Activated CD4-positive, alpha-beta T cell treated with anti-CD3 and anti-CD28 coated beads, Interleukin-2, amount 10 ng/mL, durations not matched to agents 7 days and 5 days (primary cell): ENCODE measurements around the gene CCDC146. TPM values are rescaled to one million over a fixed set of nuclear protein-coding genes. Genes with fewer than 3 reads are reported as not detected.
A peak's percentile ranks its signal among the peaks of the same experiment; 100 is the strongest.

Experiments
- CTCF ChIA-PET: fragments of 350-600 bp; sonication (Branson Sonifier 250); formaldehyde crosslinking; loops from one replicate; lab custom pipeline; 2021; ENCODE audit warnings: antibody characterized with exemption; lab: Charles Lee
- POLR2A ChIA-PET: fragments of 350-600 bp; sonication (Branson Sonifier 250); formaldehyde crosslinking; loops from one replicate; lab custom pipeline; 2021; ENCODE audit warnings: antibody characterized with exemption; lab: Charles Lee
- DNase-seq: peaks from one replicate; pipeline ENCODE4 v3.0.0-alpha.2; 2020
- H3K27ac Mint-ChIP-seq: one replicate; pipeline ENCODE4 v1.8.0; 2021; ENCODE audit warnings: mild to moderate bottlenecking, moderate library complexity, mixed read lengths
- H3K27me3 Mint-ChIP-seq: one replicate; pipeline ENCODE4 v1.8.0; 2021; ENCODE audit warnings: mixed read lengths
- H3K36me3 Mint-ChIP-seq: one replicate; pipeline ENCODE4 v1.8.0; 2021; ENCODE audit warnings: low read depth, mixed read lengths
- H3K4me1 Mint-ChIP-seq: one replicate; pipeline ENCODE4 v1.8.0; 2021; ENCODE audit warnings: mixed read lengths
- H3K4me3 Mint-ChIP-seq: one replicate; pipeline ENCODE4 v1.8.0; 2021; ENCODE audit warnings: mild to moderate bottlenecking, moderate library complexity, mixed read lengths
- H3K9me3 Mint-ChIP-seq: one replicate; pipeline ENCODE4 v1.8.0; 2021; ENCODE audit warnings: mixed read lengths
- total RNA-seq, 2 experiments: library from RNA; stranded (reverse); gene quantifications; one replicate each; pipeline ENCODE4 v1.2.3, GENCODE V29; 2021

Gene CCDC146
- total RNA-seq, 2 experiments from 2014 or later, result 9.2 to 10.5 TPM

GRCh38 chr7:77338260-77338659, 215.8 kb downstream of the CCDC146 start:
- POLR2A ChIA-PET, result no interaction called here
- peaks cover 3% of the 10 kb centered on the region for H3K36me3 Mint-ChIP-seq
- H3K27ac Mint-ChIP-seq, result peak overlapping the region; percentile 46
- no peaks in the 10 kb centered on the region for H3K9me3 Mint-ChIP-seq
- H3K27me3 Mint-ChIP-seq, result no peaks in the 10 kb centered on the region
- CTCF ChIA-PET, result no interaction called here
- H3K4me3 Mint-ChIP-seq, result no peak overlapping the region
- H3K4me1 Mint-ChIP-seq, result peaks cover 17% of the 10 kb centered on the region
- no peak for DNase-seq

- ChIA-PET CTCF (interaction anchor here (1.1 kb wide), 1 partner anchor 84 kb away, joined by 4 read pairs; no protein-coding TSS in a partner anchor), POLR2A (interaction anchor here (0.6 kb wide), 1 partner anchor 73 kb away, joined by 4 read pairs; no protein-coding TSS in a partner anchor)
- H3K27ac Mint-ChIP-seq, result peak overlapping the region; percentile 46
- H3K36me3 Mint-ChIP-seq, result peaks cover 3% of the 10 kb centered on the region
- H3K27me3 Mint-ChIP-seq, result no peaks in the 10 kb centered on the region
- no peaks in the 10 kb centered on the region for H3K9me3 Mint-ChIP-seq
- DNase-seq, result no peak
- H3K4me3 Mint-ChIP-seq, result no peak overlapping the region
- peaks cover 17% of the 10 kb centered on the region for H3K4me1 Mint-ChIP-seq
Observed at GRCh38 chr7:77338883-77339629, 216.6 kb downstream of the CCDC146 start.

- peak overlapping the region; percentile 11 for H3K27ac Mint-ChIP-seq
- POLR2A ChIA-PET, result interaction anchor here (0.6 kb wide), 1 partner anchor 73 kb away, joined by 4 read pairs; no protein-coding TSS in a partner anchor
- no peak for DNase-seq
- peaks cover 17% of the 10 kb centered on the region for H3K4me1 Mint-ChIP-seq
- peaks cover 3% of the 10 kb centered on the region for H3K36me3 Mint-ChIP-seq
- H3K4me3 Mint-ChIP-seq, result no peak overlapping the region
- H3K9me3 Mint-ChIP-seq, result no peaks in the 10 kb centered on the region
- CTCF ChIA-PET, result interaction anchor here (1.1 kb wide), 1 partner anchor 85 kb away, joined by 4 read pairs; no protein-coding TSS in a partner anchor
- no peaks in the 10 kb centered on the region for H3K27me3 Mint-ChIP-seq
Observed at GRCh38 chr7:77339726-77340125, 217.3 kb downstream of the CCDC146 start.

Other genes with a start within 250 kb of the CCDC146 start
- not detected for gene SPDYE17, start 90.3 kb upstream of the CCDC146 start, total RNA-seq
- gene SPDYE18, start 60.1 kb upstream of the CCDC146 start, total RNA-seq, result under 1 TPM; 0.60 to 0.65 TPM
- 1 to 10 TPM; 1.1 to 1.3 TPM for gene FGL2, start 77.2 kb downstream of the CCDC146 start, total RNA-seq